ENCODE results near the gene TSPYL4.

The TSPYL4 gene

GRCh38 chr6:116268589-116269293 is 14.9 kb upstream of the TSPYL4 start:
- H3K27me3 ChIP-seq (ENCODE audit: insufficient read depth, poor library complexity, severe bottlenecking): no peaks in the 10 kb centered on the region
- no peak overlapping the region for H3K27ac ChIP-seq (replicated peaks)
- TF ChIP-seq GABPA (IDR thresholded peaks at IDR 0.05; ENCODE audit: low read depth) (no peak), CTCF (IDR thresholded peaks at IDR 0.05; ENCODE audit: insufficient read depth, low read length) (peak; percentile 75), REST (IDR thresholded peaks at IDR 0.05; ENCODE audit: insufficient replicate concordance, low read depth) (no peak), SPI1 (IDR thresholded peaks at IDR 0.05; ENCODE audit: borderline replicate concordance, low read depth) (peak; percentile 58; the same call in 1 of the 2 replicates), POLR2AphosphoS5 (IDR thresholded peaks at IDR 0.05; ENCODE audit: low read depth) (no peak)
- peak; percentile 54 to 56 for DNase-seq (ENCODE audit: low read depth in 1 of 2, low spot score in 1 of 2)
- no peak overlapping the region for H3K4me3 ChIP-seq (replicated peaks; ENCODE audit: insufficient read depth, low read length)

GRCh38 chr6:116267836-116268588 is 14.1 kb upstream of the TSPYL4 start:
- DNase-seq (ENCODE audit: low read depth in 1 of 2, low spot score in 1 of 2): no peak
- Histone ChIP-seq H3K27ac (replicated peaks) (no peak overlapping the region), H3K4me3 (replicated peaks; ENCODE audit: insufficient read depth, low read length) (no peak overlapping the region)

More at GRCh38 chr6:116267836-116268588, 14.1 kb upstream of the TSPYL4 start:
- H3K27me3 ChIP-seq (ENCODE audit: insufficient read depth, poor library complexity, severe bottlenecking): no peaks in the 10 kb centered on the region
- no peak for TF ChIP-seq CTCF (IDR thresholded peaks at IDR 0.05; ENCODE audit: insufficient read depth, low read length)
- no peak for TF ChIP-seq GABPA (IDR thresholded peaks at IDR 0.05; ENCODE audit: low read depth)
- no peak for TF ChIP-seq REST (IDR thresholded peaks at IDR 0.05; ENCODE audit: insufficient replicate concordance, low read depth)
- TF ChIP-seq SPI1 (IDR thresholded peaks at IDR 0.05; ENCODE audit: borderline replicate concordance, low read depth): no peak
- TF ChIP-seq POLR2AphosphoS5 (IDR thresholded peaks at IDR 0.05; ENCODE audit: low read depth): no peak

All from HL-60 (cell line).